SJCRH30 (cell line): ENCODE measurements around the gene NFILZ. TPM values are rescaled to one million over a fixed set of nuclear protein-coding genes. Genes with fewer than 3 reads are reported as not detected.

Experiments used
- DNase-seq, 2 experiments: peaks; one replicate each; pipeline ENCODE4 v3.0.0-alpha.2; 2015 to 2020
- H3K27ac ChIP-seq: fragments of 250-450 bp; sonication (Bioruptor Pico); 2 replicates; pipeline ENCODE4 v1.5.1; 2020; ENCODE audit warnings: mild to moderate bottlenecking, moderate library complexity
- H3K27me3 ChIP-seq: fragments of 250-450 bp; sonication (Bioruptor Pico); 2 replicates; pipeline ENCODE4 v1.5.1; 2020; ENCODE audit warnings: mild to moderate bottlenecking, moderate library complexity
- H3K36me3 ChIP-seq: fragments of 250-450 bp; sonication (Bioruptor Pico); 2 replicates; pipeline ENCODE4 v1.5.1; 2020; ENCODE audit warnings: mild to moderate bottlenecking, moderate library complexity
- H3K4me1 ChIP-seq: fragments of 250-450 bp; sonication (Bioruptor Pico); 2 replicates; pipeline ENCODE4 v1.5.1; 2020; ENCODE audit warnings: mild to moderate bottlenecking, moderate library complexity
- H3K4me3 ChIP-seq: fragments of 250-450 bp; sonication (Bioruptor Pico); 2 replicates; pipeline ENCODE4 v1.5.1; 2020; ENCODE audit warnings: mild to moderate bottlenecking, moderate library complexity
- H3K9me3 ChIP-seq: fragments of 250-450 bp; sonication (Bioruptor Pico); replicated peaks from 2 replicates; pipeline ENCODE4 v1.5.1; 2020; ENCODE audit warnings: mild to moderate bottlenecking, moderate library complexity
- total RNA-seq: library from RNA; depleted of rRNA; stranded (reverse); fragments of >200 nt; shearing (Covaris generic); gene quantifications from 2 replicates; pipeline ENCODE4 v1.2.3, GENCODE V29; 2014; rRNA removed

NFILZ gene
- total RNA-seq, result not detected in 2 replicates

- no peak within 1 kb of the TSS for H3K27ac ChIP-seq
- no peaks in the 10 kb centered on the region for H3K27me3 ChIP-seq
- H3K9me3 ChIP-seq, result no peaks in the 10 kb centered on the region
- DNase-seq, result no peak
- no peaks in the 10 kb centered on the region for H3K4me1 ChIP-seq
- no peak within 1 kb of the TSS for H3K4me3 ChIP-seq
- no peaks in the 10 kb centered on the region for H3K36me3 ChIP-seq
These were observed at the start of gene NFILZ for GRCh38 chr19:8629996-8630683. Gene NFILZ (plus strand): TSS chr19:8630633. CDS start chr19:8676766, 46,133 bp downstream.

- no peaks in the 10 kb centered on the region for H3K4me1 ChIP-seq
- H3K27me3 ChIP-seq, result no peaks in the 10 kb centered on the region
- no peak overlapping the region for H3K27ac ChIP-seq
- H3K36me3 ChIP-seq, result no peaks in the 10 kb centered on the region
- no peaks in the 10 kb centered on the region for H3K9me3 ChIP-seq
- H3K4me3 ChIP-seq, result no peak overlapping the region
- DNase-seq, result peak; percentile 76 to 88
These were observed 49.6 kb upstream of the NFILZ start for GRCh38 chr19:8580710-8581281.

GRCh38 chr19:8584965-8585893, 45.2 kb upstream of the NFILZ start:
- H3K9me3 ChIP-seq, result no peaks in the 10 kb centered on the region
- H3K36me3 ChIP-seq, result no peaks in the 10 kb centered on the region
- H3K4me3 ChIP-seq, result no peak overlapping the region
- H3K4me1 ChIP-seq, result no peaks in the 10 kb centered on the region
- no peaks in the 10 kb centered on the region for H3K27me3 ChIP-seq
- H3K27ac ChIP-seq, result no peak overlapping the region
- no peak for DNase-seq

- peak; percentile 46 to 52 for DNase-seq
These were observed 44.3 kb upstream of the NFILZ start for GRCh38 chr19:8585894-8586750.

GRCh38 chr19:8589177-8589714, 41.2 kb upstream of the NFILZ start:
- no peaks in the 10 kb centered on the region for H3K27me3 ChIP-seq
- H3K4me1 ChIP-seq, result no peaks in the 10 kb centered on the region
- no peak for DNase-seq
- no peaks in the 10 kb centered on the region for H3K36me3 ChIP-seq
- H3K27ac ChIP-seq, result no peak overlapping the region
- no peaks in the 10 kb centered on the region for H3K9me3 ChIP-seq
- no peak overlapping the region for H3K4me3 ChIP-seq

More at GRCh38 chr19:8585894-8586750, 44.3 kb upstream of the NFILZ start:
- no peaks in the 10 kb centered on the region for H3K27me3 ChIP-seq
- no peaks in the 10 kb centered on the region for H3K36me3 ChIP-seq
- no peaks in the 10 kb centered on the region for H3K9me3 ChIP-seq
- H3K4me3 ChIP-seq, result no peak overlapping the region
- H3K27ac ChIP-seq, result no peak overlapping the region
- H3K4me1 ChIP-seq, result no peaks in the 10 kb centered on the region

GRCh38 chr19:8592231-8593009, 38.0 kb upstream of the NFILZ start:
- Histone ChIP-seq H3K9me3 (no peaks in the 10 kb centered on the region), H3K4me1 (no peaks in the 10 kb centered on the region), H3K27me3 (no peaks in the 10 kb centered on the region), H3K36me3 (no peaks in the 10 kb centered on the region), H3K27ac (no peak overlapping the region), H3K4me3 (no peak overlapping the region)
- DNase-seq, result peak; percentile 16 to 24

GRCh38 chr19:8593931-8594330, 36.5 kb upstream of the NFILZ start:
- Histone ChIP-seq H3K36me3 (no peaks in the 10 kb centered on the region), H3K27me3 (no peaks in the 10 kb centered on the region), H3K27ac (no peak overlapping the region), H3K4me3 (no peak overlapping the region), H3K9me3 (no peaks in the 10 kb centered on the region), H3K4me1 (no peaks in the 10 kb centered on the region)
- DNase-seq, result no peak

GRCh38 chr19:8595651-8596050, 34.8 kb upstream of the NFILZ start:
- Histone ChIP-seq H3K27me3 (no peaks in the 10 kb centered on the region), H3K27ac (no peak overlapping the region), H3K4me3 (no peak overlapping the region), H3K9me3 (no peaks in the 10 kb centered on the region), H3K4me1 (no peaks in the 10 kb centered on the region), H3K36me3 (no peaks in the 10 kb centered on the region)
- DNase-seq, result no peak

GRCh38 chr19:8596168-8596567, 34.3 kb upstream of the NFILZ start:
- Histone ChIP-seq H3K4me1 (no peaks in the 10 kb centered on the region), H3K27ac (no peak overlapping the region), H3K27me3 (no peaks in the 10 kb centered on the region), H3K9me3 (no peaks in the 10 kb centered on the region), H3K4me3 (no peak overlapping the region), H3K36me3 (no peaks in the 10 kb centered on the region)
- DNase-seq, result no peak

GRCh38 chr19:8600064-8600463, 30.4 kb upstream of the NFILZ start:
- H3K27me3 ChIP-seq, result no peaks in the 10 kb centered on the region
- H3K9me3 ChIP-seq, result no peaks in the 10 kb centered on the region
- H3K36me3 ChIP-seq, result no peaks in the 10 kb centered on the region
- no peak for DNase-seq
- H3K27ac ChIP-seq, result no peak overlapping the region
- no peaks in the 10 kb centered on the region for H3K4me1 ChIP-seq
- no peak overlapping the region for H3K4me3 ChIP-seq

GRCh38 chr19:8600816-8601215, 29.6 kb upstream of the NFILZ start:
- Histone ChIP-seq H3K36me3 (no peaks in the 10 kb centered on the region), H3K4me3 (no peak overlapping the region), H3K9me3 (no peaks in the 10 kb centered on the region), H3K27ac (no peak overlapping the region), H3K27me3 (no peaks in the 10 kb centered on the region), H3K4me1 (no peaks in the 10 kb centered on the region)
- no peak for DNase-seq

GRCh38 chr19:8601796-8602195, 28.6 kb upstream of the NFILZ start:
- no peaks in the 10 kb centered on the region for H3K27me3 ChIP-seq
- no peak for DNase-seq
- H3K9me3 ChIP-seq, result no peaks in the 10 kb centered on the region
- no peaks in the 10 kb centered on the region for H3K4me1 ChIP-seq
- H3K27ac ChIP-seq, result no peak overlapping the region
- no peak overlapping the region for H3K4me3 ChIP-seq
- no peaks in the 10 kb centered on the region for H3K36me3 ChIP-seq

- DNase-seq, result no peak
- H3K4me1 ChIP-seq, result no peaks in the 10 kb centered on the region
These were observed 24.9 kb upstream of the NFILZ start for GRCh38 chr19:8605514-8605913.

More at GRCh38 chr19:8605514-8605913, 24.9 kb upstream of the NFILZ start:
- no peaks in the 10 kb centered on the region for H3K36me3 ChIP-seq
- no peak overlapping the region for H3K4me3 ChIP-seq
- no peaks in the 10 kb centered on the region for H3K27me3 ChIP-seq
- H3K27ac ChIP-seq, result no peak overlapping the region
- H3K9me3 ChIP-seq, result no peaks in the 10 kb centered on the region
